Rectal smooth muscle tissue (tissue), 1 donor: Measurements from ENCODE around the gene DNAJC1.
"Not testable (repeated sequence)": the region's sequence is repeated elsewhere in the genome, so short reads cannot be mapped to it uniquely, and the experiment has no call there.

ENCODE experiments used
- H3K27ac ChIP-seq: one replicate; pipeline ENCODE4 v1.7.0; 2013; ENCODE audit warnings: low read depth, low read length, inconsistent platforms
- H3K27me3 ChIP-seq: one replicate; pipeline ENCODE4 v1.7.0; 2013; ENCODE audit warnings: low read length; ENCODE audit not compliant: control insufficient read depth, insufficient read depth
- H3K36me3 ChIP-seq: one replicate; pipeline ENCODE4 v1.7.0; 2013; ENCODE audit warnings: low read length; ENCODE audit not compliant: control insufficient read depth, insufficient read depth
- H3K4me1 ChIP-seq: one replicate; pipeline ENCODE4 v1.7.0; 2013; ENCODE audit warnings: low read length; ENCODE audit not compliant: control insufficient read depth, insufficient read depth
- H3K4me3 ChIP-seq: one replicate; pipeline ENCODE4 v1.7.0; 2013; ENCODE audit warnings: low read length
- H3K9ac ChIP-seq: one replicate; pipeline ENCODE4 v1.7.0; 2013; ENCODE audit warnings: low read length

The DNAJC1 gene

GRCh38 chr10:21826725-21827124 is 176.8 kb downstream of the DNAJC1 start:
- no peak overlapping the region for H3K4me3 ChIP-seq
- H3K4me1 ChIP-seq, result no peaks in the 10 kb centered on the region
- no peak overlapping the region for H3K27ac ChIP-seq
- no peak overlapping the region for H3K9ac ChIP-seq
- no peaks in the 10 kb centered on the region for H3K27me3 ChIP-seq
- H3K36me3 ChIP-seq, result no peaks in the 10 kb centered on the region

DNA sequence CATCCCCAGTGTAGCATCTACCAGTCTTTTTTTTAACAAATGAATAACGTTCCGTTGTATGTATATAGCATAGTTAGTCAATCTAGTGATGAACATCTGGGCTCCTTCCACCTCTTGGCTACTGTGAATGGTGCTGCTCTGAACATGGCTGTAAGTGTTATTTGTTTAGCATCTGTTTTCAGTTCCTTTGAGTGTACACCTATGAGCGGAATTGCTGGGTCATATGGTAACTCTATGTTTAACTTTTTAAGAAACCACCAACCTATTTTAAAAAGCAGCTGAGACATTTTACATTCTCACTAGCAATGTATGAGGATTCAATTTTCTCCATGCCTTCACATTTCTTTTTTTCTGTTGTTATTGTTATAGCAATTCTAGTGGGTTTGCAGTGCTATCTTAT is 178.2 kb downstream of the DNAJC1 start:
- Histone ChIP-seq H3K36me3 (no peaks in the 10 kb centered on the region), H3K4me3 (no peak overlapping the region), H3K27me3 (no peaks in the 10 kb centered on the region)

DNA sequence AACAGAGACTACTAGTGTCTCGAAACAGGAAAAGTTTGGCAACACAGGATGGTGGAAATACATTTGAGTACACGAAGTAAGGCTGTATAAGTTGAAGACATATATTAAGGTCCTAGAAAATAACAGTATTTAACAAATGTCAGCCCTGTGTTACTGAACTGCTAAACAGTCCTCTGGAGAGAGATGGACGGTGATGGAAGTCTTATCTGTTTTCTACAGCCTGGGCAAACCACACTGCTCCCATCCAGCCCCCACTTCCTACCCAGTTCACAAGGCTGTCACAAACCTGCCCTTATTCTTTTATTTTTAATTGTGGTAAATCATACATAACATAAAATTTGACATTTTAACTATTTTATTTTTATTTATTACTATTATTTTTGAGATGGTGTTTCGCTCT is 179.1 kb downstream of the DNAJC1 start:
- no peaks in the 10 kb centered on the region for H3K4me1 ChIP-seq
- H3K4me3 ChIP-seq, result no peak overlapping the region
- no peak overlapping the region for H3K9ac ChIP-seq
- H3K27ac ChIP-seq, result no peak overlapping the region
- H3K36me3 ChIP-seq, result no peaks in the 10 kb centered on the region
- no peaks in the 10 kb centered on the region for H3K27me3 ChIP-seq

More for the DNA sequence above, 178.2 kb downstream of the DNAJC1 start:
- H3K27ac ChIP-seq, result no peak overlapping the region
- H3K4me1 ChIP-seq, result no peaks in the 10 kb centered on the region
- H3K9ac ChIP-seq, result no peak overlapping the region

GRCh38 chr10:21823617-21824016 is 179.9 kb downstream of the DNAJC1 start:
- Histone ChIP-seq H3K9ac (no peak overlapping the region), H3K4me3 (no peak overlapping the region), H3K27ac (no peak overlapping the region), H3K27me3 (no peaks in the 10 kb centered on the region), H3K4me1 (no peaks in the 10 kb centered on the region), H3K36me3 (no peaks in the 10 kb centered on the region)

- not testable (repeated sequence) for H3K4me3 ChIP-seq
Observed at GRCh38 chr10:21822273-21822672, 181.3 kb downstream of the DNAJC1 start.

DNA sequence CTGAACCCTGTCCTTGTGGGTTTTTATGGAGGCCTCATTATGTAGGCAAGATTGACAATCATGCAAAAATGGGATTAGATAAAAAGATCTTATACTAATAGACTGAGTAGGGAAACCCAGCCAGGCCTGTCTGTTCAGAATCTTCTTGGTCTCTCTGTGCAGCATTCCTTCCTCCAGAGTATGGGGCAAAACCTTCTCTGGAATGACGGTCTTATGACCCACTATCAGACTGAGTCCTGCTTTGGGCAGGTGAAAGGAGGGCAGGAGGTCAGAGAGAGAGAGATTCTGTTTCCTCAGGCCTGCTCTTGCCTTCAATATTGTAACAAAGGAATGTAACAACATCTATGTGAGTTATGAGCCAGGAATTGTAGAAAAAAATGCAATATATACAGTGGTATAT is 182.6 kb downstream of the DNAJC1 start:
- no peaks in the 10 kb centered on the region for H3K4me1 ChIP-seq
- no peaks in the 10 kb centered on the region for H3K36me3 ChIP-seq
- no peak overlapping the region for H3K27ac ChIP-seq
- no peaks in the 10 kb centered on the region for H3K27me3 ChIP-seq
- H3K4me3 ChIP-seq, result no peak overlapping the region
- H3K9ac ChIP-seq, result no peak overlapping the region

More at GRCh38 chr10:21822273-21822672, 181.3 kb downstream of the DNAJC1 start:
- H3K36me3 ChIP-seq, H3K9ac ChIP-seq, H3K4me1 ChIP-seq, H3K27ac ChIP-seq, H3K27me3 ChIP-seq: not testable (repeated sequence)

GRCh38 chr10:21818416-21818815 is 185.1 kb downstream of the DNAJC1 start:
- H3K4me1 ChIP-seq, H3K9ac ChIP-seq, H3K4me3 ChIP-seq, H3K36me3 ChIP-seq, H3K27ac ChIP-seq, H3K27me3 ChIP-seq: not testable (repeated sequence)

- Histone ChIP-seq H3K9ac (no peak overlapping the region), H3K4me1 (no peaks in the 10 kb centered on the region), H3K27me3 (no peaks in the 10 kb centered on the region), H3K36me3 (no peaks in the 10 kb centered on the region), H3K4me3 (no peak overlapping the region), H3K27ac (no peak overlapping the region)
Observed at GRCh38 chr10:21814866-21815265, 188.7 kb downstream of the DNAJC1 start.

GRCh38 chr10:21813946-21814345 is 189.6 kb downstream of the DNAJC1 start:
- no peak overlapping the region for H3K27ac ChIP-seq
- H3K36me3 ChIP-seq, result no peaks in the 10 kb centered on the region
- no peak overlapping the region for H3K4me3 ChIP-seq
- no peaks in the 10 kb centered on the region for H3K4me1 ChIP-seq
- H3K9ac ChIP-seq, result no peak overlapping the region
- no peaks in the 10 kb centered on the region for H3K27me3 ChIP-seq

- no peaks in the 10 kb centered on the region for H3K36me3 ChIP-seq
- no peak overlapping the region for H3K4me3 ChIP-seq
- no peak overlapping the region for H3K27ac ChIP-seq
- no peaks in the 10 kb centered on the region for H3K27me3 ChIP-seq
- H3K4me1 ChIP-seq, result no peaks in the 10 kb centered on the region
- H3K9ac ChIP-seq, result no peak overlapping the region
Observed at GRCh38 chr10:21811245-21811585, 192.3 kb downstream of the DNAJC1 start.

- Histone ChIP-seq H3K4me3 (no peak overlapping the region), H3K27me3 (no peaks in the 10 kb centered on the region), H3K27ac (no peak overlapping the region), H3K36me3 (no peaks in the 10 kb centered on the region), H3K9ac (no peak overlapping the region), H3K4me1 (no peaks in the 10 kb centered on the region)
Observed at GRCh38 chr10:21810582-21811244, 192.8 kb downstream of the DNAJC1 start.

GRCh38 chr10:21808550-21808949 is 195.0 kb downstream of the DNAJC1 start:
- H3K27ac ChIP-seq, result no peak overlapping the region
- H3K9ac ChIP-seq, result no peak overlapping the region
- no peak overlapping the region for H3K4me3 ChIP-seq
- H3K4me1 ChIP-seq, result no peaks in the 10 kb centered on the region
- H3K27me3 ChIP-seq, result no peaks in the 10 kb centered on the region
- no peaks in the 10 kb centered on the region for H3K36me3 ChIP-seq

- no peak overlapping the region for H3K27ac ChIP-seq
- H3K4me3 ChIP-seq, result no peak overlapping the region
- no peaks in the 10 kb centered on the region for H3K27me3 ChIP-seq
- H3K4me1 ChIP-seq, result no peaks in the 10 kb centered on the region
- no peaks in the 10 kb centered on the region for H3K36me3 ChIP-seq
- no peak overlapping the region for H3K9ac ChIP-seq
Observed at GRCh38 chr10:21807180-21807579, 196.3 kb downstream of the DNAJC1 start.
